Subcutaneous adipose tissue (tissue), 4 donors: ENCODE results near the gene TMEM45B. TPM values are rescaled to one million over a fixed set of nuclear protein-coding genes. Genes with fewer than 3 reads are reported as not detected.

Source experiments
- total RNA-seq, 4 donors: library from RNA; depleted of rRNA; stranded (reverse); fragments of >200 nt; gene quantifications; one replicate each; pipeline ENCODE4 v1.1.0, GENCODE V29; 2016
- TF ChIP-seq, protein P1 (sequence below): fragments of 450-650 bp; IDR thresholded peaks from one replicate; pipeline ENCODE4 v1.5.1; 2016; ENCODE audit warnings: low read depth, mild to moderate bottlenecking, control low read depth, antibody characterized with exemption, moderate library complexity

The TMEM45B gene
- total RNA-seq, 4 donors from 2014 or later = not detected

DNA sequence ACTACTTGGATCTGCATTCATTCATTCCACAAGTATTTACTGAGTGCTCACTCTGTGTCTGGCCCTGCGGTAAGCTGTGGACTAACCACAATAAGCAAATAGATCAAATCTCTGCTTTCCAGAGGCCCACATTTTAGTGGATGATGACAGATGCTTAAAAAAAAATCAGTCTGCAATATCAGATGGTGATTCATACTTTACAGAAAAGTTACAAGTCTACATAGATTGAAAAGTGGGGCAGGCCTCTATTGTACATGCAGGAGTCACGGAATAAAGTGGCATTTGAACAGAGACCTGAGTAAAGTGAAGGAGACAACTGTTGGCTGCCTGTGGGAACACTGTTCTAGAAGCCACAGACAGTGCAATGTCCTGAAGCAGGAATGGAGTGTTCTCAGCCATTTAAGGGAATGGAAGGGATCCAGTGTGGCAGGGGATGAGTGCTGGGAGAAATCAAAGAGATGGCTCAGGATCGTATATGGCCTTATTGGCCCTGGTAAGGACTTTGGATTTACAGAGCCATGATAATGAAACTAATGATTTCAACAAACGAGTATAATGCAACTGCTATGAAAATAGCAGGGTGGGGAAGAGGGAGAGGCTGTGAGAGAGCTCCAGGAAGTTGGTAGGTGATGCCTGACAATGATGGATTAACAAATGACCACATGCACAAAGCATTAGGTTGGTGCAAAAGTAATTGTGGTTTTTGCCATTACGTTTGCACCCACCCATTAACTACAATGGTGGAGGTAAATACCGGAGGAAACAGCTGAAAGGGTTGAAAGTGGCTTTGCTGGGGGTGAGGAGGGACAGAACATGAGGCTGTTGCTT, 31.1 kb downstream of the TMEM45B start:
- TF ChIP-seq, protein P1, sequence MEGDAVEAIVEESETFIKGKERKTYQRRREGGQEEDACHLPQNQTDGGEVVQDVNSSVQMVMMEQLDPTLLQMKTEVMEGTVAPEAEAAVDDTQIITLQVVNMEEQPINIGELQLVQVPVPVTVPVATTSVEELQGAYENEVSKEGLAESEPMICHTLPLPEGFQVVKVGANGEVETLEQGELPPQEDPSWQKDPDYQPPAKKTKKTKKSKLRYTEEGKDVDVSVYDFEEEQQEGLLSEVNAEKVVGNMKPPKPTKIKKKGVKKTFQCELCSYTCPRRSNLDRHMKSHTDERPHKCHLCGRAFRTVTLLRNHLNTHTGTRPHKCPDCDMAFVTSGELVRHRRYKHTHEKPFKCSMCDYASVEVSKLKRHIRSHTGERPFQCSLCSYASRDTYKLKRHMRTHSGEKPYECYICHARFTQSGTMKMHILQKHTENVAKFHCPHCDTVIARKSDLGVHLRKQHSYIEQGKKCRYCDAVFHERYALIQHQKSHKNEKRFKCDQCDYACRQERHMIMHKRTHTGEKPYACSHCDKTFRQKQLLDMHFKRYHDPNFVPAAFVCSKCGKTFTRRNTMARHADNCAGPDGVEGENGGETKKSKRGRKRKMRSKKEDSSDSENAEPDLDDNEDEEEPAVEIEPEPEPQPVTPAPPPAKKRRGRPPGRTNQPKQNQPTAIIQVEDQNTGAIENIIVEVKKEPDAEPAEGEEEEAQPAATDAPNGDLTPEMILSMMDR = no peak

DNA sequence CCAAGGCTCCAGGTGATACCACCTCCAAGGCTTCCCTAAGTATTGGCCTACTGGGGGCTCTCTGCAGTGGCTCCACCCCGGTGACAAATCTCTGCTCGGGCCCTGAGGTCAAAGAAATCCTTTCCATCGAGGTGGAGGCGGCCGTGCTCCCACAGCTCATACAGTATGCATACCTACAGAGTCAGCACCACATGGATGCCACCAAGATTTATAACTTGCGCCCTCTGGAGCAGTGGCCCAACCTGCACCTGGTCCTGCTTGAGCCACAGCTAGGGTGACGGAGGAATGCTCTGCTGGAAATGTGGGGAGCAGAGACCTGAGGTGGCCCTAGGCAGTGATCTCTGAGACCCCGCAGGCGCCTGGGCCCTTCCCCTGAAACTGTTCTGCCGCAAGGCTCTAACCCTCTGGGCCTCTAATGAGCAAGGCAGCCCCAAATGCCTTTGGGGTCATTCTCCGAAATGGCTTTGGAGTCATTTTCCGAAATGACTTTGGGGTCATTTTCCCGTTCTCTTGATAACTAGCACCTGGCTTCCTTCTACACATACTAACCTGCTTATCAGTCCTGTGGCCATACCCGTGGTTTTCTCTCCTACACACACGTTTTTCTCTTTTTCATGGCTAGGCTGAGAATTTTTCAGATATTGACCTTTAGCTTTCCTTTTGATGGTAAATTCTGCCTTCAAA, 33.9 kb downstream of the TMEM45B start:
- TF ChIP-seq, protein P1 = no peak

DNA sequence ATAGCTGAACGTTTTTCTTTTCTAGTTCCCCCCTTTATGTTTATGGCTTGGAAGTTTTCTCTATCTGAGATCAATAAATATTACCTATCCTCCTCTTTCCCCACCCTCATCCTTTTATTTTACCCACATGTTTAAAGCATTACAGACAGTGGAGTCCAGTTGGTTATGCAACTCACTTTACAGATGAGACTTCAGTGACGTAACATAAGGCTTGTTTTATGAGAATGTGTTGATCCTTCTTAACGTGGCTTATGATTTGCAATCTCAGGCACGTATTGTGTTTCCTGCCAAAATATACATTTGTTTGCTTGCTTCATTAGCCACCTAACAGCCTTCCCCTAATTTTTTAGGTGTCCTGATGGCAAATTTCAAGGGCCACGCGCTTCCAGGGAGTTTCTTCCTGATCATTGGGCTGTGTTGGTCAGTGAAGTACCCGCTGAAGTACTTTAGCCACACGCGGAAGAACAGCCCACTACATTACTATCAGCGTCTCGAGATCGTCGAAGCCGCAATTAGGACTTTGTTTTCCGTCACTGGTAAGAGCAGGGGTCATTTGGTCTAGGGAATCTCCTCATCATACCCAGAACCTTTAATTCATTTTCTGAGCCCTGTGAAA, 36.6 kb downstream of the TMEM45B start:
- TF ChIP-seq, protein P1 = no peak

DNA sequence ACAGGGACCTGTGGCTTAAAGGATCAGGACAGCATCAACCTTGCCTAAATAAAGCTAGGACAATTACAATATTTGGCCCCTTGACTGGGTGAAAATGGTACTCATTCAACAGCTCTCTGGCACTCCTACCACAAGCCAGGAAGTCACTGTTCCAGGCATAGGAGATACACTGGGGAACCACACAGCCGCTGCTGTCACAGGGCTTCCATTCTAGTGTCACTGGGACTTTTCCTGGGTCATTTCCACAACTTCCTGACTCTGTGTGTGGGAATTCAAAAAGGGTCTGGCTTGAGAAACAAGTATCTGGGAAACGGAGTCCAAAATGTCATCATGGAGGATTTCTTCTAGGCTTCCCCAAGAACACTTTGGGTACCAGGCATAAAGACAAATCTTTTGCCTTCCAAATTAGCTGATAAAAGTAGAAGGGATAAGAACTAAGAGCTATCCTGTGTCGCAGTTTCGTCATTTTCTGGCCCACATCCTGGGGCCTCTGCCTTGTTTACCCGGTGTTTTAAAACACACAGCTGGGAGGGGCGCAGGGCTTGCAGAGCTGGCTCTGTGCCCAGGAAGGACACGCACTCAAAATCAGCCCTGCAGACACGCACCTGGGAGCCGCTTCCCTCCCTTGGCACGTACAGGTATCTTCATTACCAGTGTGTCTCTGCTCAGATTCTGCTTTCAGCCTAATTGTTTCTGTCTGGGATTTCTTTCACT, 38.0 kb downstream of the TMEM45B start:
- TF ChIP-seq, protein P1 = no peak

DNA sequence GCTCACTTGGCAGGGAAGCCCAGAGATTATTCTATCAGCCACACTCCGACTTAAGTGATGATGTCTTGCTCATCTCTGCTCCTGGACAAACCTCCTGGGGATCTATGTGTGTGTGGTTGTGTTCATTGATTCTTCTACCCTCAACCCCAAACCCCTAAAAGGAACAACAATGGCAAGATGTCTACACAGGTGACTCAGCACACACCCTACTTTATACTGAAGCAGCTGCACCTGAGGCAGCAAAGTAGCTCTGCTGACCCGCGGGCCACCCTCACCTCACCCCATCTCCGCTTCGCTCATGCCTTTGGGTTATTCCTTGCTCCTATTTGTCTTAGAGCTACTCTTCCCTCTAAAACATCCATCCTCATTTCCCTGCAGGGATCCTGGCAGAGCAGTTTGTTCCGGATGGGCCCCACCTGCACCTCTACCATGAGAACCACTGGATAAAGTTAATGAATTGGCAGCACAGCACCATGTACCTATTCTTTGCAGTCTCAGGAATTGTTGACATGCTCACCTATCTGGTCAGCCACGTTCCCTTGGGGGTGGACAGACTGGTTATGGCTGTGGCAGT, 38.7 kb downstream of the TMEM45B start:
- TF ChIP-seq, protein P1 = no peak

DNA sequence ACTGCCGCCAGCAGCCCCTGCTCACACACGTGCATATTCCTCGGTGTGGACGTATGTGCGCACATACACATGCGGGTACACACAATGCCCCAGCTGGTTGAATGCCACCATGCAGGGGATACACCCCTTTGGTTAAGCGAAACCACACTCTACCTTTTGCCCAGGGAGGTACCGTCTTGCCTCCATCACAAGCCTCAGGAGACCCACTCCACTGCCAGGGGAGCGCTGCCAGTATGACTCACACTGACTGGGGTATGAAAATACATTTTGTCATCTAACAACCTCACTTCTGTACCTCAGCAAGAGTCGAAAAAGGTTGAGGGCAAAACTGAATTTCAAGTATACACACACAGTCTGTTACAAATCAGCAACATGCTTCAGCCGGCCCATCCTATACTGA, 39.4 kb downstream of the TMEM45B start:
- TF ChIP-seq, protein P1 = no peak
